ENCODE measurements around the gene RAB7B. TPM values are rescaled to one million over a fixed set of nuclear protein-coding genes. Genes with fewer than 3 reads are reported as not detected.

Gene RAB7B
- total RNA-seq, 1 experiment from 2014 or later = 3.6 TPM

GRCh38 chr1:205976036-205976435, 27.2 kb downstream of the RAB7B start:
- no TSS peak for BruUV-seq (replicated peaks)
- Mint-ChIP-seq H3K36me3 (ENCODE audit: insufficient read depth, unreplicated experiment) (peaks cover 5% of the 10 kb centered on the region), H3K9me3 (ENCODE audit: unreplicated experiment) (peaks cover 24% of the 10 kb centered on the region), H3K27ac (ENCODE audit: low read depth, unreplicated experiment) (no peak overlapping the region), H3K4me1 (ENCODE audit: insufficient read depth, unreplicated experiment) (peaks cover 31% of the 10 kb centered on the region), H3K4me3 (ENCODE audit: unreplicated experiment) (no peak overlapping the region), H3K27me3 (ENCODE audit: insufficient read depth, unreplicated experiment) (peaks cover 14% of the 10 kb centered on the region)
- POLR2A ChIA-PET = interaction anchor here (0.6 to 10.8 kb wide), 10 partner anchors 8 to 637 kb away, joined by 3 to 247 read pairs (median 18); no protein-coding TSS in a partner anchor
- CTCF ChIA-PET = interaction anchor here (0.7 to 13.1 kb wide), 14 partner anchors 16 to 317 kb away, joined by 3 to 911 read pairs (median 30); partner anchors contain the start of genes RAB7B and SLC26A9
- intact Hi-C loops (cut with micrococcal nuclease) = loop anchor here (5.0 kb wide), 1 partner anchor 384 kb away; no protein-coding TSS in a partner anchor
- no peak for DNase-seq (ENCODE audit: unreplicated experiment)
- TF ChIP-seq, protein P1, sequence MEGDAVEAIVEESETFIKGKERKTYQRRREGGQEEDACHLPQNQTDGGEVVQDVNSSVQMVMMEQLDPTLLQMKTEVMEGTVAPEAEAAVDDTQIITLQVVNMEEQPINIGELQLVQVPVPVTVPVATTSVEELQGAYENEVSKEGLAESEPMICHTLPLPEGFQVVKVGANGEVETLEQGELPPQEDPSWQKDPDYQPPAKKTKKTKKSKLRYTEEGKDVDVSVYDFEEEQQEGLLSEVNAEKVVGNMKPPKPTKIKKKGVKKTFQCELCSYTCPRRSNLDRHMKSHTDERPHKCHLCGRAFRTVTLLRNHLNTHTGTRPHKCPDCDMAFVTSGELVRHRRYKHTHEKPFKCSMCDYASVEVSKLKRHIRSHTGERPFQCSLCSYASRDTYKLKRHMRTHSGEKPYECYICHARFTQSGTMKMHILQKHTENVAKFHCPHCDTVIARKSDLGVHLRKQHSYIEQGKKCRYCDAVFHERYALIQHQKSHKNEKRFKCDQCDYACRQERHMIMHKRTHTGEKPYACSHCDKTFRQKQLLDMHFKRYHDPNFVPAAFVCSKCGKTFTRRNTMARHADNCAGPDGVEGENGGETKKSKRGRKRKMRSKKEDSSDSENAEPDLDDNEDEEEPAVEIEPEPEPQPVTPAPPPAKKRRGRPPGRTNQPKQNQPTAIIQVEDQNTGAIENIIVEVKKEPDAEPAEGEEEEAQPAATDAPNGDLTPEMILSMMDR (IDR thresholded peaks at IDR 0.05; ENCODE audit: unreplicated experiment) = no peak

GRCh38 chr1:205975387-205975998, 27.7 kb downstream of the RAB7B start:
- no peak overlapping the region for H3K4me3 Mint-ChIP-seq (ENCODE audit: unreplicated experiment)
- peaks cover 24% of the 10 kb centered on the region for H3K9me3 Mint-ChIP-seq (ENCODE audit: unreplicated experiment)
- TF ChIP-seq, protein P1 (IDR thresholded peaks at IDR 0.05; ENCODE audit: unreplicated experiment) = no peak
- H3K27ac Mint-ChIP-seq (ENCODE audit: low read depth, unreplicated experiment) = no peak overlapping the region
- POLR2A ChIA-PET = interaction anchor here (1.4 to 10.8 kb wide), 8 partner anchors 8 to 317 kb away, joined by 3 to 247 read pairs (median 18); no protein-coding TSS in a partner anchor
- no TSS peak for BruUV-seq (replicated peaks)
- intact Hi-C loops (cut with micrococcal nuclease) = loop anchor here (5.0 kb wide), 1 partner anchor 383 kb away; no protein-coding TSS in a partner anchor
- peaks cover 31% of the 10 kb centered on the region for H3K4me1 Mint-ChIP-seq (ENCODE audit: insufficient read depth, unreplicated experiment)
- DNase-seq (ENCODE audit: unreplicated experiment) = no peak
- H3K36me3 Mint-ChIP-seq (ENCODE audit: insufficient read depth, unreplicated experiment) = peaks cover 5% of the 10 kb centered on the region
- peaks cover 14% of the 10 kb centered on the region for H3K27me3 Mint-ChIP-seq (ENCODE audit: insufficient read depth, unreplicated experiment)
- CTCF ChIA-PET = interaction anchor here (0.7 to 13.1 kb wide), 9 partner anchors 16 to 182 kb away, joined by 3 to 911 read pairs (median 45); partner anchors contain the start of gene SLC26A9

DNA sequence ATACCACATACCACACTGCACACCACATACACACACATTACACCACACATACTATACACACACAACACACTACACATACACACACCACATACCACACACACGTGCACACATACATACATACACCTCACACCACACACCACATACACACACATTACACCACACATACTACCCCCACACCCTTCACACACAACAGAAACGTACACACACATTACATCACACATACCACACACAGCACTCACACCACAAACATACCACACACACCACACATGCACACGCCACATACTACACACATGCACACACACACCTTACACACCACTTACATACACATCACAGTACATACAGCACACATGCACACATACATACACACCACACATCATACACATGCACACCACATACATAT, 28.5 kb downstream of the RAB7B start:
- H3K27ac Mint-ChIP-seq (ENCODE audit: low read depth, unreplicated experiment) = peak overlapping the region; percentile 0
- ChIA-PET POLR2A (no interaction called here), CTCF (no interaction called here)
- no peak for DNase-seq (ENCODE audit: unreplicated experiment)
- no TSS peak for BruUV-seq (replicated peaks)
- H3K4me1 Mint-ChIP-seq (ENCODE audit: insufficient read depth, unreplicated experiment) = peaks cover 31% of the 10 kb centered on the region
- H3K4me3 Mint-ChIP-seq (ENCODE audit: unreplicated experiment) = no peak overlapping the region
- TF ChIP-seq, protein P1 (IDR thresholded peaks at IDR 0.05; ENCODE audit: unreplicated experiment) = no peak
- peaks cover 5% of the 10 kb centered on the region for H3K36me3 Mint-ChIP-seq (ENCODE audit: insufficient read depth, unreplicated experiment)
- intact Hi-C loops (cut with micrococcal nuclease) = loop anchor here (5.0 kb wide), 1 partner anchor 382 kb away; no protein-coding TSS in a partner anchor
- peaks cover 24% of the 10 kb centered on the region for H3K9me3 Mint-ChIP-seq (ENCODE audit: unreplicated experiment)
- H3K27me3 Mint-ChIP-seq (ENCODE audit: insufficient read depth, unreplicated experiment) = peaks cover 14% of the 10 kb centered on the region

DNA sequence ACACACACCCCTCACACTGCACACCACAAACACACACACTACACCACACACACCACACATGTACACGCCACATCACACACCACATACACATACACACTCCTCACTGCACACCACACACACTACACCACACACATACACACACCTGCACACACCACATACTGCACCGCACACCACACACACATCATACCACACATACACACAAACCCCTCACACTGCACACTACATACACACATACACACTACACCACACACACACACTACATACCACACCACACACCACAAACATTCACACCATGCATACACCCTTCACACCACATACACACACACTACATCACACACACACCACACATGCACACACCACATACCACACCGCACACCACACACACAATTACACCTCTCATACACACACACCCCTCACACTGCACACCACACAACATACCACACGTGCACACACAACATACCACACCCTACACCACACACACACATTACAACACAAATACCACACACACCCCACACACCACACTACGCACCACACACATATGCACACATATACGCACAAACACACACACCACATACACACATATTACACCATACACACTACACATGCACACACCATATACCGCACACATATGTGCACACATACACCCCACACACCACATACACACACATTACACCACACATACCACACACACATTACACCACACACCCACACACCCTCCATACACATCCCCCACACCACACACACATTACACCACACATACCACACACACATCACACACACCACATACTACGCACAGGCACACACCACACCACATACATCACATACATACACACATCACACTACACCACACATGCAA, 29.6 kb downstream of the RAB7B start:
- Mint-ChIP-seq H3K9me3 (ENCODE audit: unreplicated experiment) (peaks cover 24% of the 10 kb centered on the region), H3K4me1 (ENCODE audit: insufficient read depth, unreplicated experiment) (peaks cover 31% of the 10 kb centered on the region), H3K27ac (ENCODE audit: low read depth, unreplicated experiment) (no peak overlapping the region), H3K36me3 (ENCODE audit: insufficient read depth, unreplicated experiment) (peaks cover 5% of the 10 kb centered on the region), H3K4me3 (ENCODE audit: unreplicated experiment) (no peak overlapping the region), H3K27me3 (ENCODE audit: insufficient read depth, unreplicated experiment) (peaks cover 14% of the 10 kb centered on the region)
- BruUV-seq (replicated peaks) = no TSS peak
- TF ChIP-seq, protein P1 (IDR thresholded peaks at IDR 0.05; ENCODE audit: unreplicated experiment) = no peak
- ChIA-PET POLR2A (no interaction called here), CTCF (no interaction called here)
- DNase-seq (ENCODE audit: unreplicated experiment) = no peak
- intact Hi-C loops (cut with micrococcal nuclease) = no loop called here
